ENCODE data around the gene FER. TPM values are rescaled to one million over a fixed set of nuclear protein-coding genes. Genes with fewer than 3 reads are reported as not detected.

The FER gene
- total RNA-seq, 1 experiment from 2014 or later, result 19.4 TPM

GRCh38 chr5:109239456-109239855 is 491.8 kb downstream of the FER start:
- Histone ChIP-seq H4K20me1 (ENCODE audit: low read length) (no peaks in the 10 kb centered on the region), H3K9ac (ENCODE audit: low read length) (no peak overlapping the region), H3K9me2 (replicated peaks; ENCODE audit: low read length) (no peaks in the 10 kb centered on the region), H3K79me2 (ENCODE audit: low read length) (no peaks in the 10 kb centered on the region), H3K4me1 (ENCODE audit: insufficient read depth, low read length) (no peaks in the 10 kb centered on the region), H3K9me3 (ENCODE audit: low read length) (no peaks in the 10 kb centered on the region), H3K4me3 (ENCODE audit: low read length) (no peak overlapping the region), H3K4me2 (ENCODE audit: low read length) (no peak overlapping the region), H3K36me3 (ENCODE audit: low read depth, low read length) (no peaks in the 10 kb centered on the region), H3K27ac (ENCODE audit: low read length) (no peak overlapping the region), H3K27me3 (ENCODE audit: low read length) (no peaks in the 10 kb centered on the region), H2AFZ (ENCODE audit: low read length) (no peak overlapping the region), H3F3A (ENCODE audit: low read length, unreplicated experiment) (no peaks in the 10 kb centered on the region)
- CTCF ChIA-PET, result no interaction called here
- intact Hi-C loops (cut with micrococcal nuclease), result no loop called here
- TF ChIP-seq EZH2 (IDR thresholded peaks at IDR 0.05; ENCODE audit: low read length, unreplicated experiment), result no peak
- TF ChIP-seq CTCF (conservative IDR thresholded peaks at IDR 0.05; ENCODE audit: low read depth, low read length), result no peak
- no peak for TF ChIP-seq EZH2phosphoT487 (IDR thresholded peaks at IDR 0.05; ENCODE audit: borderline replicate concordance, low read length)
- DNase-seq (no peak), ATAC-seq (no peak)
- POLR2A ChIA-PET (ENCODE audit: unreplicated experiment), result no interaction called here
- BruUV-seq (replicated peaks), result no TSS peak

GRCh38 chr5:109242518-109242917 is 494.8 kb downstream of the FER start:
- intact Hi-C loops (cut with micrococcal nuclease), result no loop called here
- Histone ChIP-seq H3K4me1 (ENCODE audit: insufficient read depth, low read length) (no peaks in the 10 kb centered on the region), H3K9me3 (ENCODE audit: low read length) (peaks cover 4% of the 10 kb centered on the region; the same call in 1 of the 2 replicates), H3K9me2 (replicated peaks; ENCODE audit: low read length) (no peaks in the 10 kb centered on the region), H3K4me2 (ENCODE audit: low read length) (no peak overlapping the region), H3K36me3 (ENCODE audit: low read depth, low read length) (no peaks in the 10 kb centered on the region), H3K27me3 (ENCODE audit: low read length) (no peaks in the 10 kb centered on the region), H3K4me3 (ENCODE audit: low read length) (no peak overlapping the region), H3K27ac (ENCODE audit: low read length) (no peak overlapping the region), H3K9ac (ENCODE audit: low read length) (no peak overlapping the region), H3F3A (ENCODE audit: low read length, unreplicated experiment) (no peaks in the 10 kb centered on the region), H3K79me2 (ENCODE audit: low read length) (no peaks in the 10 kb centered on the region), H4K20me1 (ENCODE audit: low read length) (no peaks in the 10 kb centered on the region), H2AFZ (ENCODE audit: low read length) (no peak overlapping the region)
- no TSS peak for BruUV-seq (replicated peaks)
- ATAC-seq (no peak), DNase-seq (no peak)
- TF ChIP-seq CTCF (conservative IDR thresholded peaks at IDR 0.05; ENCODE audit: low read depth, low read length) (no peak), EZH2phosphoT487 (IDR thresholded peaks at IDR 0.05; ENCODE audit: borderline replicate concordance, low read length) (no peak), EZH2 (IDR thresholded peaks at IDR 0.05; ENCODE audit: low read length, unreplicated experiment) (no peak)
- ChIA-PET POLR2A (ENCODE audit: unreplicated experiment) (no interaction called here), CTCF (no interaction called here)

- Histone ChIP-seq H3K9me2 (replicated peaks; ENCODE audit: low read length) (no peaks in the 10 kb centered on the region), H3F3A (ENCODE audit: low read length, unreplicated experiment) (no peaks in the 10 kb centered on the region), H3K79me2 (ENCODE audit: low read length) (no peaks in the 10 kb centered on the region), H4K20me1 (ENCODE audit: low read length) (no peaks in the 10 kb centered on the region), H3K27ac (ENCODE audit: low read length) (no peak overlapping the region), H2AFZ (ENCODE audit: low read length) (no peak overlapping the region), H3K4me1 (ENCODE audit: insufficient read depth, low read length) (no peaks in the 10 kb centered on the region), H3K9ac (ENCODE audit: low read length) (no peak overlapping the region), H3K4me2 (ENCODE audit: low read length) (no peak overlapping the region), H3K36me3 (ENCODE audit: low read depth, low read length) (no peaks in the 10 kb centered on the region), H3K4me3 (ENCODE audit: low read length) (no peak overlapping the region), H3K9me3 (ENCODE audit: low read length) (peaks cover 4% of the 10 kb centered on the region; the same call in 1 of the 2 replicates), H3K27me3 (ENCODE audit: low read length) (no peaks in the 10 kb centered on the region)
- ATAC-seq (no peak), DNase-seq (no peak)
- POLR2A ChIA-PET (ENCODE audit: unreplicated experiment), result no interaction called here
- intact Hi-C loops (cut with micrococcal nuclease), result no loop called here
- BruUV-seq (replicated peaks), result no TSS peak
- TF ChIP-seq CTCF (conservative IDR thresholded peaks at IDR 0.05; ENCODE audit: low read depth, low read length) (no peak), EZH2 (IDR thresholded peaks at IDR 0.05; ENCODE audit: low read length, unreplicated experiment) (no peak), EZH2phosphoT487 (IDR thresholded peaks at IDR 0.05; ENCODE audit: borderline replicate concordance, low read length) (no peak)
- CTCF ChIA-PET, result no interaction called here
Measured at GRCh38 chr5:109246395-109246794, 498.7 kb downstream of the FER start.
